Brain microvascular endothelial cell (primary cell): ENCODE data around the gene DSG3.
"Not testable (repeated sequence)": the region's sequence is repeated elsewhere in the genome, so short reads cannot be mapped to it uniquely, and the experiment has no call there.

ENCODE experiments used
- DNase-seq: peaks from one replicate; pipeline ENCODE4 v3.0.0-alpha.2; 2020
- H3K27ac ChIP-seq: fragments of 250-450 bp; sonication (Bioruptor Pico); 2 replicates; pipeline ENCODE4 v1.5.1; 2020; ENCODE audit warnings: mild to moderate bottlenecking, moderate library complexity
- H3K27me3 ChIP-seq: fragments of 250-450 bp; sonication (Bioruptor Pico); replicated peaks from 2 replicates; pipeline ENCODE4 v1.5.1; 2020; ENCODE audit warnings: mild to moderate bottlenecking
- H3K36me3 ChIP-seq: fragments of 250-450 bp; sonication (Bioruptor Pico); replicated peaks from 2 replicates; pipeline ENCODE4 v1.5.1; 2020; ENCODE audit warnings: mild to moderate bottlenecking
- H3K4me3 ChIP-seq: 2 replicates; pipeline ENCODE4 v1.5.1; 2011; ENCODE audit warnings: low read depth, mild to moderate bottlenecking, control low read depth, low read length, moderate library complexity
- CTCF ChIP-seq: IDR thresholded peaks from 2 replicates; pipeline ENCODE4 v1.5.1; 2011; ENCODE audit warnings: low read depth, mild to moderate bottlenecking, moderate library complexity, low read length, control low read depth, inconsistent platforms; ENCODE audit errors: missing control alignments
- in situ Hi-C: cut with HindIII; loops from 2 replicates; pipeline ENCODE4 v1.10.0; 2017; ENCODE audit warnings: low sequenced_read_pairs, low pct_ligation_motif_present

The DSG3 gene

GRCh38 chr18:31493941-31494340 is 46.4 kb downstream of the DSG3 start:
- Histone ChIP-seq H3K36me3 (no peaks in the 10 kb centered on the region), H3K27me3 (no peaks in the 10 kb centered on the region), H3K27ac (no peak overlapping the region), H3K4me3 (no peak overlapping the region)
- DNase-seq = no peak
- TF ChIP-seq CTCF = no peak
- in situ Hi-C loops = no loop called here

- H3K27ac ChIP-seq, H3K4me3 ChIP-seq, H3K36me3 ChIP-seq, DNase-seq, H3K27me3 ChIP-seq, in situ Hi-C loops: not testable (repeated sequence)
Measured at GRCh38 chr18:31494705-31495244, 47.2 kb downstream of the DSG3 start.

GRCh38 chr18:31497404-31497835 is 49.9 kb downstream of the DSG3 start:
- in situ Hi-C loops = no loop called here
- Histone ChIP-seq H3K27ac (no peak overlapping the region), H3K36me3 (no peaks in the 10 kb centered on the region), H3K4me3 (peak overlapping the region; percentile 79), H3K27me3 (no peaks in the 10 kb centered on the region)
- DNase-seq = no peak
- no peak for TF ChIP-seq CTCF

- no peak for DNase-seq
- TF ChIP-seq CTCF = no peak
Measured at GRCh38 chr18:31497836-31498573, 50.5 kb downstream of the DSG3 start, which contains the start of gene DSG2. Gene DSG2 (plus strand): TSS chr18:31498177. CDS start chr18:31498252, 75 bp downstream.

GRCh38 chr18:31498574-31499524 is 51.3 kb downstream of the DSG3 start:
- no peak for DNase-seq
- peak overlapping the region; percentile 79 for H3K4me3 ChIP-seq
- in situ Hi-C loops = no loop called here
- H3K36me3 ChIP-seq = no peaks in the 10 kb centered on the region
- no peak for TF ChIP-seq CTCF
- no peak overlapping the region for H3K27ac ChIP-seq
- H3K27me3 ChIP-seq = no peaks in the 10 kb centered on the region

More at GRCh38 chr18:31497836-31498573, 50.5 kb downstream of the DSG3 start, which contains the start of gene DSG2:
- H3K27me3 ChIP-seq = no peaks in the 10 kb centered on the region
- in situ Hi-C loops = no loop called here
- H3K36me3 ChIP-seq = no peaks in the 10 kb centered on the region
- peak within 1 kb of the TSS; percentile 6 for H3K27ac ChIP-seq
- H3K4me3 ChIP-seq = peak within 1 kb of the TSS; percentile 79
